AG09309 (cell line): Measurements from ENCODE around the gene LMO2.

Experiments used
- DNase-seq: peaks from one replicate; pipeline ENCODE4 v3.0.0-alpha.2; 2010; ENCODE audit warnings: low read depth
- H3K4me3 ChIP-seq: 2 replicates; pipeline ENCODE4 v1.5.1; 2011; ENCODE audit warnings: mild to moderate bottlenecking, low read depth, low read length, moderate library complexity; ENCODE audit not compliant: control insufficient read depth
- CTCF ChIP-seq: IDR thresholded peaks from 2 replicates; pipeline ENCODE4 v1.5.1; 2011; ENCODE audit warnings: mild to moderate bottlenecking, low read depth, low read length, inconsistent platforms; ENCODE audit not compliant: insufficient read depth, control insufficient read depth; ENCODE audit errors: missing control alignments

LMO2 gene

GRCh38 chr11:33897761-33898375 lies 6.0 kb upstream of the LMO2 start:
- no peak for TF ChIP-seq CTCF
- DNase-seq = no peak
- H3K4me3 ChIP-seq = no peak overlapping the region

GRCh38 chr11:33896911-33897310 lies 5.0 kb upstream of the LMO2 start:
- no peak overlapping the region for H3K4me3 ChIP-seq
- TF ChIP-seq CTCF = no peak
- no peak for DNase-seq

GRCh38 chr11:33895752-33896137 lies 3.9 kb upstream of the LMO2 start:
- no peak overlapping the region for H3K4me3 ChIP-seq
- no peak for TF ChIP-seq CTCF
- DNase-seq = no peak

- TF ChIP-seq CTCF = no peak
- H3K4me3 ChIP-seq = no peak overlapping the region
- DNase-seq = no peak
Measured at GRCh38 chr11:33894398-33894746, 2.5 kb upstream of the LMO2 start.

GRCh38 chr11:33893711-33894397 lies 2.0 kb upstream of the LMO2 start:
- no peak for DNase-seq
- no peak overlapping the region for H3K4me3 ChIP-seq
- TF ChIP-seq CTCF = no peak

- DNase-seq = no peak
- H3K4me3 ChIP-seq = no peak overlapping the region
- no peak for TF ChIP-seq CTCF
Measured at GRCh38 chr11:33892906-33893594, 1.2 kb upstream of the LMO2 start.
